HG02759 (cell line): ENCODE measurements around the gene CTNNA1.
"Not testable (repeated sequence)": the region's sequence is repeated elsewhere in the genome, so short reads cannot be mapped to it uniquely, and the experiment has no call there.

Source experiments
- ATAC-seq: cut with Tn5 transposase; IDR thresholded peaks from one replicate; pipeline ENCODE4 v1.9.1; 2021; ENCODE audit warnings: mild to moderate bottlenecking, moderate library complexity; ENCODE audit not compliant: unreplicated experiment

CTNNA1 gene

GRCh38 chr5:138884554-138884953 is 131.3 kb downstream of the CTNNA1 start:
- ATAC-seq: no peak

DNA sequence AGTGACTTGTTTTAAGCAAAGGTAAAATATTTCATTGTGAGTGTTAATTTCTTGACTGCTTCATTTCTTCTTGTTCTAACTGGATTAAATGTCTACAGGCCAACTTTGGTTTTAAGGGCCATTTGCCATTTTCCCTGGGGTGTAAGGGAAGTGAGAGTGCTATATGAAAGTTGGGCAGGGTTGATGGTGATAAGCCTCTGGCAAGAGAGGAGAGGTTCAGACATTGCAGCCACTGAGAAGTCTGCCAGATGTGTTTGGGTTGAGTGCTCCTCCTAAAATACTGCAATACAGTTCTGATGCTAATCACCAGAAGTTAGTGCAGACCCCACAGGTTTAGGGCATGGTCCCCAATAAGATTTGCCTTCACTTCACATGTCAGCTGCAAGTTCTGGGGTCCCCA is 136.8 kb downstream of the CTNNA1 start:
- no peak for ATAC-seq

GRCh38 chr5:138890644-138891043 is 137.4 kb downstream of the CTNNA1 start:
- no peak for ATAC-seq

DNA sequence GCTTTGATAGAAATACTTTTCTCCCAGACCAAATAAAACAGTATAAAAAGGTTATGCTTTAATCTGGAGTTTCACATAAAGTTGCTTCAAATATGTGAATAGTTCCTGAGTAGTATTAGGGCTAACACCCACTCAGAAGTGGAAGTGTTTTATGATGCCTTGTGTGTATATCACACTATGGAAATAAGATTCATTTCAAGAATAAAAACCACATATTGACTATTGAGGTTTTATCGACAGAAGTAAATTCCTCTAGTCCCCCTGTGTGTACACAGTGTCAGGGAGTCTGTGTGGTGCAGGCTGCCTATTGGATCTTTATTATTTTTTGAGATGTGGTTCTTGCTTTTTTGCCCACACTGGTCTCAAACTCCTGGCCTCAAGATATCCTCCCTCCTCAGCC is 142.7 kb downstream of the CTNNA1 start:
- ATAC-seq: no peak

DNA sequence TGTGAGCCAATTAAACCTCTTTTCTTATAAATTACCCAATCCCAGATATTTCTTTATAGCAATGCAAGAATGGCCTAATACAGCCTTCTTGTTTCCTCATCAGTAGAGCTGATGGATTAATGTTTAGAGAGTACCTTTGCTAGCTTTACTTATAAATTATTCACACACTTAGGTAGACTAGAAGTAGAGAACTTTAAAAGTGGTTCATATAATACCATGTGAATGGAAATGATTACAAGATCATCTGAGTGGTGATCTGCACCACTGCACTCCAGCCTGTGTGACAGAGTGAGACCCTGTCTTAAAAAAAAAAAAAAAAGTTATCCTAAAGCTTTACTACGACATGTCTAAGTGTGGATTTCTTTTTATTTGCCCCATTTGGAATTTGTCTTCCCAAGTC is 145.1 kb downstream of the CTNNA1 start:
- ATAC-seq: no peak

- no peak for ATAC-seq
Observed at GRCh38 chr5:138898742-138899141, 145.5 kb downstream of the CTNNA1 start.

- no peak for ATAC-seq
Observed at GRCh38 chr5:138900281-138900965, 147.2 kb downstream of the CTNNA1 start.

DNA sequence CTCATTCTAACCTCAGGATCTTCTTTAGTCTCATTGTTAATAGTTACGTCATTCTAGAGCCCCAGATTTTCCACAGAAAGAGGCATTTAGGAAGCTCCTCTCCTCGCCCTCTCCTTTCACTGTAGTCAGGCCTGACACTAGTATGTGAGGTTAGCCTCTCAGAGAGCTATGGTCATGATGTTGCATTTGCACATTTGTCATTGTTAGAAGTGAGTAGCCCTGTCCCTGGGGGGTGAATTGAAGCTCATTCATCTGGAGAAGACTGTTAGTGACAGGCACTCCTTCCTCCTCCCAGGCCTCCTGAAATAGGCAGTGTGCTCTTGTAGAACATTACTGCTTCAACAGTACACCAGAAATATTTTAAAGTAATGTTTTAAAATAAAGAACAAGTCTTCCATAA is 148.5 kb downstream of the CTNNA1 start:
- no peak for ATAC-seq

DNA sequence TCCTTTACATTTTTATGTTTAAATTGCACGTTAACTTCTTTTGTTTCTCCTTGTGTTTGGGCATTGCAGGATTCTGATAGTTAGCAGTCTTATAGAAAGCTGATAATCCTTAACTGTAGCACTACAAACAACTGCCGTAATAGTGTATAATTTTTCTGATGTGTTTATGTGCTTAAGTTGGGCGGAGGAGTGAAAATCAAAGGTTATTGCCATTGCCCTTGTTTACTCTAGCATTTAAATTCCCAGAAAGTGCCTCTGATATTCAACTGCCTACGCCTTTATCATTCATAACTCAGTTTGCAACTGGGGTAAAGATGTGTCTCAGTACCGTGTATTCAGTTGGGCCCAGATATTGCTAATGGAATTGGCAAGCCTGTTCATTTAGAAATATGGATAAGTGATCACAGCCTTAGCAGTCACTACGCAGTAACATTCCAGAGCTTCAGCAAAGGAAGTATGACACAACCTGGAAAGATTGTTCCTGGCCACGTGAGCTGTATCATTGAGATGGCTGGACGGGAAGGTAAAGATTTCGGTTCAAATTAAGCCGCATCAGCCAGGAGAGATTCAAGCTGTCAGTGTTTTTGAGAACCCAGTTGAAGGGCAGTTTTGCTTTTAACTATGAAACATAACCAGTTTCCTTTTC is 150.0 kb downstream of the CTNNA1 start:
- no peak for ATAC-seq

DNA sequence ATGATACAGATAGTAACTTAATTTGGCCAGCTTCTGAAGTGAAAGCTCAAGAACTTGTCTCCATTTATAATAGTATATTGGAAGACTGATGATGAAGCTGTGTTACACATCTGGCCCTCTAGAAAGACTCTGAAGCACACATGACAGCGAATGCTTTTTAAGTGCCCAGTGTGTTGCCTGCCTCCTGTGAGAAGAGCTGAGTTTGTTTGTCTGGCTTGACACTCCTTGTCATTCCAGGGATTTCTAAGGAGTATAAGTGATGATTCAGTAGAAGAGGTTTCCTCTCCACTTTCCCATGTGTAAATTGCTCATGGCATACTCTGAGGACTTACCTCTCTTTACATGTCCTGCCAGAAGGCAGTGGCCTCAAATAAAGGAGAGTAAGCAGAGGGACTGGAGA is 152.3 kb downstream of the CTNNA1 start:
- ATAC-seq: no peak

GRCh38 chr5:138909734-138910133 is 156.5 kb downstream of the CTNNA1 start:
- ATAC-seq: no peak

GRCh38 chr5:138910546-138911185 is 157.4 kb downstream of the CTNNA1 start:
- no peak for ATAC-seq

DNA sequence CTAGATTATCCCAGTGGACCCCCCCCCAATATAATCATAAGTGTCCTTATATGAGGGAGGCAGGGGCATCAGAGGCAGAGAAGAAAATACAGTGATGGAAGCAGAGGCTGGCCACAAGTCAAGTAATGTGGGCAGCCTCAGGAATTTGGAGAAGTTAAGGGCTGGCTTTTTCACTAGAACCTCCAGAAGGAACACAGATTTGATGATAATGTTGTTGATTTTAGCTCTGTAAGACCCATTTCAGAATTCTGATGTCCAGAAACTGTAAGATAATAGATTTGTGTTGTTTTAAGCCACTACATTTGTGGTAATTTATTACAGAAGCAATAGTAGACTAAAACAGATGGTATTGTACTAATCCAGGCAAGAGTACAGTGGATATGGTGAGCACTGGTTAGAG is 158.2 kb downstream of the CTNNA1 start:
- ATAC-seq: no peak

DNA sequence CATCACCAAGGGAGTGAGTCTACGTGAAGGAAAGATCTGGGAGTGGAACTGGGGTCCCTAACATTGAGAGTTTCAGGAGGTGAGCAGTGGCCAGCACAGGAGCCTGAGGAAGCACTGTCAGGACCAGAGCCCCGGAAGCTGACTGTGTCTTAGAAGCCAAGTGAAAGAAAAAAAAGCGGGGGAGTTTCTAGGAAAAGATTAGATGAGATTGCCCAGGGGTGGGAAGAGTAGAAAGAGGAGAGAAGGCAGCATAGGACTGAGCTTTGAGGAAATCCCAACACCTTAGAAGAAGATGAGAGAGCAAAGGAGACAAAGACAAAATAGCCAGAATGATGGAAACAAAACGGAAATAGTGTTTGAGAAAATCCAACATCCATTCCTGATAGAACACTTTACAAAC is 158.9 kb downstream of the CTNNA1 start:
- no peak for ATAC-seq

DNA sequence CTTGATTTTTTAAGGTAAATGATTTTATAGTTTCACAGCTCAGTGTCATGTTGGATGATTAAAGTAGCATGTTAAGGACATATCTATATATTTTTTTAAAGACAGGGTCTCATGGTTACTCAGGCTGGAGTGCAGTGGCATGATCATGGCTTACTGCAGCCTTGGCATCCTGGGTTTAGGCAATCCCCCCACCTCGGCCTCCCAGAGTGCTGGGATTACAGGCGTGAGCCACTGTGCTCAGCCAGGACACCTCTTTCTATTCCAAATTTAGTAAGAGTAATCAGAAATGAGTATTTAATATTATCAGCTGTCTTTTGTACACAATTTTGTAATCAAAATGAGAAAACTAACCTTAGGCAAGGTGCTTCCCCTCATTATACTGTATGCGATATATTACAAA is 160.5 kb downstream of the CTNNA1 start:
- ATAC-seq: no peak

- ATAC-seq: no peak
Observed at GRCh38 chr5:138914338-138914737, 161.1 kb downstream of the CTNNA1 start.

DNA sequence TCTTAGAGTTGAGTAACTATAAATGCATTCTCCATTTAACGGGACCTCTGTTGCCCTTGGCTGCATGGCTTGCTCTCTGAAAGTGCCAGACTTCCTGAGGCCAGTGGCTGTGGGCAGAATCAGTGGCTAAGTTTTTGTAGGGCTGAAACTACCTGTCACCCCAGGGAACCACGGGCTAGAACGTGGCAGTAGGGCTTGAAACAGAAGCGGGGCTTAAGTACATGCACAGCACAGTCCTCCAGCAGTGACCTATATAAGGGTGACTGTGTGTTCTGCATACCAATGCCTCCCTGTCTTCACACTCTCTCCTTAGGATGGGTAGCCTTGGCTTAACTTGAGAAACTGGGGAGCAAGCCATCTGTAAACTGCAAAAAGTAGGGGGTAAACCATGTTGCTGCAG is 165.5 kb downstream of the CTNNA1 start:
- no peak for ATAC-seq

- no peak for ATAC-seq
Observed at GRCh38 chr5:138920181-138920580, 167.0 kb downstream of the CTNNA1 start.

- ATAC-seq: not testable (repeated sequence)
Observed at GRCh38 chr5:138921362-138921761, 168.1 kb downstream of the CTNNA1 start.

DNA sequence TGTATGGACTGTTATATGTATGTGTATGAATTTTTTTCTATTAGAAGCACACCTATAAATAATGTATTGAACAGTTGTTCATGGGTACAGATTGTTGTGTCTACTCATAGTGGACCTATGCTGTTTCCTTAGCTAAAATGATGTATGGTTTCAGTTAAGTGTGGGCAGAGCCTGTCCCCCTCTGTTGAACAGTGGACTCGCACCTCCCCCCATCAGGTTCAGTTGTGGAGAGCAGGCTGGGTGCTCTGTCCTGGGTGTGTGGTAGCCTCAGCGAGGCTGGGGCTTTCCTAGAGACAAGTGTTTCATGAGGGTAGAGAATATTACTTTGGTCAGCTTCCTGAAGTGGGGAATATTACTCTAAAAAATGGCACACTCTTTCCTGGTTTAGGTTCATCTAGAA is 169.3 kb downstream of the CTNNA1 start:
- ATAC-seq: no peak

DNA sequence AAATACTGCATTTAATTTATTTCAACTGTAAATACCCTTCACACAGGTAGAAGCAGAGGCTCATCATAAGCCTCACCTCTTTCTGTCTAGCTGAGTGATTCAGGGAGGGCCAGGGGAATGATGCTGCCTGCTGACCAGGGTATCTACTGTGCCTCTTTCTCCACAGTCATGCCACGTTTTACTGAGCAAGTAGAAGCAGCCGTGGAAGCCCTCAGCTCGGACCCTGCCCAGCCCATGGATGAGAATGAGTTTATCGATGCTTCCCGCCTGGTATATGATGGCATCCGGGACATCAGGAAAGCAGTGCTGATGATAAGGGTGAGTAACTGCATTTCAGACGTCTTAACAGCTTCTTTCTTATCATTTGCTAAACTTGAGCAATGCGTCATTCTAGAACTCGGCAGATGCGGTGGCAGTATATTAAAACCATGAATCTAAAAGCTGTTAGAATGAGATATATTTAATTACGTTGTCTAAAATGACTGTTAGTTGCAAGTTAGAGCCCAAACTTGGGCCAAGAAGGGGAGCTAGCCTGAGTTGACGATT is 171.9 kb downstream of the CTNNA1 start:
- no peak for ATAC-seq

DNA sequence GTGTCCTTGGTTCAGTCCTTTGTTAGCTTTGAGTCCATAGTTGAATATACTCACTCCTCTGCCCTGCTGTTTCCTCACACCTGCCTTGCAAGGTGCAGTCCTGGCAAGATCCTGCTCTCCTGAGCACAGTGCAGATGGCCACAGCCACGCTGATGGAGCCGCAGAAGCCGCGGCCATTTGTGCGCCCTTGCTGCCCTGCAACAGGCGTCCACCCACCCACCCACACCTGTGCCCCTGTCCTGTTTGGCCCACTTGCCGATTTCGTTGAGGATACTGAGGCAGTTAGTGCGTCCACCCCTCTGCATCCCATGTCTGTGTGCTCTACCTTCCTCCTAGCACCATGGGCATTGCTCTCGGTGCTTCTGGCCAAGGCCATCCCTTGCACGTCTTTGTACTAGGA is 173.0 kb downstream of the CTNNA1 start:
- ATAC-seq: no peak
